CD1c-positive myeloid dendritic cell (primary cell): ENCODE results near the gene CELF4.
"Not testable (repeated sequence)": the region's sequence is repeated elsewhere in the genome, so short reads cannot be mapped to it uniquely, and the experiment has no call there.

ENCODE experiments used
- DNase-seq: peaks from one replicate; pipeline ENCODE4 v3.0.0-alpha.2; 2016; ENCODE audit errors: extremely low spot score

CELF4 gene

DNA sequence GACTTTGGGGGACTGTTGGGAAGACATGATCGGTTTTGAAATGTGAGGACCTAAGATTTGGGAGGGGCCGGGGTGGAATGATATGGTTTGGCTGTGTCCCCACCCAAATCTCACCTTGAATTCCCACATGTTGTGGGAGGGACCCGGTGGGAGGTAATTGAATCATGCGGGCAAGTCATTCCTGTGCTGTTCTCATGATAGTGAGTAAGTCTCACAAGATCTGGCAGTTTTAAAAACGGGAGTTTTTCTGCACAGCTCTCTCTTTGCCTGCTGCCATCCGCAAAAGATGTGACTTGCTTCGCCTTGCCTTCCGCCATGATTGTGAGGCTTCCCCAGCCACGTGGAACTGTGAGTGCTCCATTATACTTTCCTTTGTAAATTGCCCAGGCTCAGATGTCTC, 207.5 kb downstream of the CELF4 start:
- DNase-seq = not testable (repeated sequence)

GRCh38 chr18:37355772-37356171, 209.8 kb downstream of the CELF4 start:
- DNase-seq = no peak

GRCh38 chr18:37351110-37351509, 214.5 kb downstream of the CELF4 start:
- DNase-seq = no peak

DNA sequence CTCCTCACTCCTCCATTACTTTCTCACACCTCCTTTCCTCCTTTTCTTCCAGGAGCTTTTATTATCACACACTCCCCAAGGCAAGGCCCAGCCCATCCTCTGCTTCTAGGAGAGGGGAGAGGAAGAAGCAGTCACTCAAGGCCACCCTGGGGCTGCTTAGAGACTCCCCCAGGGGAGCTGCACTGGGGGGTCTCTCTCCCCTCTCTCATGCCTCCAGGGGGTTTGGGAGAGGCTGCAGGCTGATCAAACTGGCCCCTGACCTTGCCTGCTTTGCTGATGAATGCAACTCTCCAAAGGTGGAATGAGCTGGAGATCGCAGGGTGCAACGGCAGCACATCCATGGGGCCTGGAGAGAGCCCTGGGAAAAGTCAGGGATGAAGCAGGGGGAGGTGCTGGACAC, 216.9 kb downstream of the CELF4 start:
- DNase-seq = no peak

DNA sequence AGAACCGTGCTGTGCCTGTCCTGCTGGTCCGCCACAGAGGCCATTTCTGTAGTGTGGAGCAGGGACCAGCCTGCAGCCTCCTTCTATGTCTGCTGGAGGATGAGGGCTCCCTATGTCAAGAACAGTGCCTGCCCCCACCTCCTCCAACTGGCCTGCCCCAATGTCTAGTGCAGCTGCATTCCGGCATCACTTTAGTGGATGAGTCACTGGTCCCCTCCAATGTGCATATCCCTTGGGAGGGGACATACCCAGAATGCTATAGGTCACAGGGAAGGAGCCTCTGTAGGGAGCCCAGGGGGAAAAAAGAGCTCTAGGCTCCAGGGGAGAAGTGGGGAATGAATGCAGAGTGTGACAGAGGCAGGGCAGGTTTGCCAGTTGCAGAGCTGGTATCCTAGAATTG, 219.6 kb downstream of the CELF4 start:
- no peak for DNase-seq

DNA sequence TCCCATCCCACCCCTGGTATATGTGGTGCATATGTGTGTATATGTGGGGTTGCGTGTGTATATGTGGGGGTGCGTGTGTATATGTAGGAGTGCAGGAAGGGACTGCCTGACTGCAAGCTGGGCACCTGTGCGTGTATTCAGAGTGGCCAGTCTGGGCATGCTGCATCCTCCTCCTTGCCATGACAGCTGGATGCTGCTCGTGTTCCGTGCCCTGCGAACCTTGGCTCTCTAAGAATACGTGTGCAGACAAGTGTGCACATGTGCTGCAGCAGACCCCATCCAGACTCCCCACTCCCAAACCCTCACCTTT, 222.1 kb downstream of the CELF4 start:
- no peak for DNase-seq

DNA sequence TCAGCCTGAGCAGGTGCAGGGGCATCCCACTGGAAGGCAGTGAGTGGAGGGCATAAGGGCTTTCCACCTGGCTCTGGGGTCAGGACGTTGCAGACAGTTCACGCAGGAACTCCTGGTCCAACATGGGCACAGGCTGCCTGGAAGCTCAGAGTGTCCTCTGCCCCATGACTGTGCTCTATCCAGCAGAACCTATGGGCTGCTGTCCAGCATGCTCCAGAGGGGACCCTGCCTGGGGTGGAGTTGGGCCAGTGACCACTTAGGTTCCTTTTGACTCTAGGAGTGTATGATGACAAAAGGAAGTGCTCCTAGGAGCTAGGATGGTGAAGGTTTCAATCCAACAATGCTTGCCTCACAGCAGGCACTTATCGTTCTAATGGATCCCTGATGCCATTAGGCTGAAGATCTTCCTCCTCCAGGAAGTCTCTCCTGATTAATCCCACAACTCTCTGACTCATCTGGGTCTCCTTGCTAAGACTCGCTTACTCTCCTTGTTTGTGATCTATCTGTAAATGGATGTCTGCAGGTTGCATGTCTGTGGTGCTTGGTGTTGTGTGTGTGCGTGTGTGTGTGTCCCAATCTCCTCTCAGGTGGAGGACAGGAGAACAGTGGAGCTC, 224.0 kb downstream of the CELF4 start:
- no peak for DNase-seq

DNA sequence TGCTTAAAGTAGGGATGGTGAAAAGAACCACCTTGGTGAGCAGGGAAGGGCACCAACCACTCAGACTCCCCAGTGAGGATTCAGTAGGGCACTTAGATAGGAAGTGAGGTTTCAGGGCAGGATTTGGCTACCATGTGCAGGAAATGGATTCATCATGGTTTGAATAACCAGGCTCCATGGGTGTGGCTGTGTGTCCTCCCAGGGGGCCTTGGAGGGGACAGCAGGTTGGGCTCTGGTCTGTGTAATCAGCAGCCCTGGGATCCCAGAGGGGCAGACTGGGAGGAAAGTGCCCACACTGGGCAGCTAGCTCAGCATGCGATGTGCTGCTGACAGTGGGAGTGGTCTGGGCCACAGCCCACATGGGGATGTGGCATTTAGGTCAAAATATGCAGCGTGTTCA, 224.6 kb downstream of the CELF4 start:
- DNase-seq = no peak

- no peak for DNase-seq
These were observed 225.8 kb downstream of the CELF4 start for GRCh38 chr18:37339701-37340215.

DNA sequence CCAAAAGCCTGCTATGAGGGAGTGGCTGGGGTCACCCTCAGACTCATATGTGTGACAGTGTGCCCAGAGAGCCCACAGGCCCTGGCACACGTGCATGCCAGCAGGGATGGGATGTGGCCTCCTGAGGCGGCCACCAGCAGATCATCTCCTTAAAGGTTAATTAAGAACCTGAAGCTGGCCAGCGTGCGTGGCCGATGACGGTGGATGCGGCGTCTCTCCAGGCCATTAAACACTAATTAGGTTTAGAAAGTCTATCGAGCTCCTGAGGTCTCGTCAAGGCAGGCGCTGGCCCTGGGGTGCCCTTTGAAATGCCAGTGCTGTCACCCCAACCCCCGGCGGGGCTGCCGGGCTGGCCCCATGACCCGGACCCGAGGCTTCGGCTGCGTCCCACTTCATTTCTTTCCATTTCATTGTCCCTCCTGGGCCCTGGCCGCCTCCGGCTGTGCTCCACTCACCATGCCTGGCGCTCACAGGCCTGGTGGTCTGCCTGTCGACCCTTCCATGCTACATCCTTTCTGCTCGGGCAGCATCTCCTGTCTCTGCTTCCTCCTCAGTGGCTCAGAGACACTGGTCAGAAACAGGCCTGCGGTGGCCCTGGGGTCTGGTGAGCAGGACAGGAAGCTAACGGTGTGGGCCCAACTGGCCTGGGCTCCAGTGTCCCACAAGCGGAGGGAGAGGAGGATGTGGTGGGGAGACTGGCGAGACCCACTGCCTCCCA, 228.9 kb downstream of the CELF4 start:
- DNase-seq = no peak

GRCh38 chr18:37335409-37335736, 230.2 kb downstream of the CELF4 start:
- no peak for DNase-seq

DNA sequence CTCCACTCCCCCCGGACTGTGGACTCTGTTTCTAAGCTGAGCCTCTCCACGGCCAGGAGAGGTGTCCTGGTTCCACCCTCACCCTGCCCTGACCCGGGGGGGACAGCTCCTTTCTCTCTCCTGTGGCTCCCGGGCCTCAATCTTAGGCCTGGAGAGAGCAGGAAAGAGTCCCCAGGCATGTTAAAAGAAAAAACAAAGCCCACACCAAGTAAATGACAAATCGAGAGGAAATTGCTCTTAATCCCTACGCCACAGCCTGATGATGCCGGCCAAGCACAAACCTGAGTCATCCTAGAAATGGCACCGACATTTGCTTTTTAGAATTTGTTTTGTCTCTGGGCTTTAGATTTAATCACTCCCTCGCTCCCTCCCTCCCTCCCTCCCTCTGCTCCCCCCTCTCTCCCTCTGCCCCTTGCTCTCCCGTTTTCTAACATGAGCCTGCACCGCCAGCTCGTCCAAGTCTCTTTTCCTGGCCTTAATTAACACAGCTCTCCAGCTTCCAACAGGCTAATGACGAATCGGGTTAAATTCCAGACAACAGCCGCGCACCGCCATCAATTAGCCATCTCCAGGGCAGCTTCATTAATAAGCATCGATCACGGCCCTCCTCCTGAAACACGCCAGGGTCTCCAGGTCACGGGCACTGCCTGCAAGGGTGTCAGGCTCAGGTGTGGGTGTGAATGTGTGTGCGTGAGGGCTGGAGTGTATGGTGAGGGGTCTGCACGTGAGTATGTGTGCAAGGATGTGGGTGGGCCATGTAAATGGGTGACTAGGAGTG, 230.8 kb downstream of the CELF4 start:
- DNase-seq = no peak

DNA sequence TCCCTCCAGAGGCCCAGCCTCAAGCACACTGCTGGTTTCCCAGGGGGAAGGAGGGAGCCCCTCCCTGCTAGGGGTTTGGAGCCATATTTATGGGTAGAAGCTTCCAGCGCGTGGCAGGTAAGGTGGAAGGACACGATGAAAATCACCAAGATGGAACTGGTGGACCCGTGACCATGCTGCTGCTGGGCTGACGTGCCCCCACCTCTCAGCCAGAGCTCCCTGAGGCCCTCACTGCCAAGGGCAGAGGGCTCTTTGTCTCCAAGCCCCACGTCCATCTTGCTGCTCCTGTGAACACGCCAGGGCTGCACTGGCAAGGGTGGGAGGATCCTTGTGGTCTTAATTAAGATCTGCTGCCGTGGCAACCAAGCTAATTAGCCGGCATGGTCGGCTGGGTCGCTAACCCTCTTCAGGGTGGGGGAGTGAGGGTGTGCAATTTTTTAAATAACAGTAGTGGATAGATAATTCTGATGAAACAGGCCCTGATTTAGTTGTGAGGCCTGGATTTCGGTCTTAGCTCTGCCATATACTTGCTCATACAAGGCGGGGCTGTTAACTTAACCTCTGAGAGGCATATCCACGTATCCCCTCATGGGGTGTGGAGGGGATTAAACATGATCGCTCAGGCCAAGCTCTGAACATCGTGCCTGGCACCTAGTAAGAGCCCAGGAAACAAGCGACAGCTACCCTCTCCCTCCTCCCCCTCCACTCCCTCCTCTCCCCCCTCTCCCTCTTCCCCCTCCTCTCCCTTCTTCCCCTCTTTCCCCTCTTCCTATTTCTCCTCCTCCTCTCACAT, 232.8 kb downstream of the CELF4 start:
- no peak for DNase-seq

DNA sequence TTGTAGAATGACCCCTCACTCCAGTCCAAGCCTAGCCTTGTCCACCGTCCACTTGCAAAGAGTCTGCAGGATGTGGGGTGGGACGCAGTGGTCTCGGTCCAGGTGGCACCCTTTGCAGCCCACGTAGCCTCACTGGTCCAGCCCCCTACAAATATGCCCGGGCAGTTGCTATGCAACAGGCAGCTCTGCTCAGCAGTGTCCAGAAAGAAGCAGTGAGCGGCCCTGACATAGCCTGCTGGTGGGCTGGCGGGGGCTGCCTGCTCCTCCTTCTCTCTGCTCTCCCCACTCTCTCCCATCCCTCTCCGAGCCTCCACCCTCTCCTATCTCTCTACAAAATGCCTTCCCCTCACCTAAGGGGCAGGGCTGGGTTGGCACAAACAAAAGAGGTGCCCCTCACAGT, 233.4 kb downstream of the CELF4 start:
- DNase-seq = no peak

DNA sequence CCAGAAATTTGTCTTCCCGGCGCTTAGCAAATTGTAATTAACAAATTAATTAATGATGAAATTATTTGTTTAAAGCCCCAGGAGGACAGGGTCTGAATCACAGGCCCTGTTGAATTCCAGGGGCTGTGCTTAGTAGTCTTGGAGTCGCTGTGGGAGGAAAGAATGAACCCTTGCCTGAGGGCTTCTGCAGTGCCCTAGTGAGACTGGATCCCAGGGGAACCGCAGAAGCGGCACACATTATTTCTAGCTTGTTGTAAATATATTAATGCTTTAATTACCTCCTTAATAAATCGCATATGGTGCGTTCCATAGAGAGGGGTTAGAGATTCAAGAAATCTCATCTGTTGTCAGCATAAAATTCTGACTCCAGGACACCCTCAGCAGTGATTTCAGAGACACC, 235.4 kb downstream of the CELF4 start:
- no peak for DNase-seq

DNA sequence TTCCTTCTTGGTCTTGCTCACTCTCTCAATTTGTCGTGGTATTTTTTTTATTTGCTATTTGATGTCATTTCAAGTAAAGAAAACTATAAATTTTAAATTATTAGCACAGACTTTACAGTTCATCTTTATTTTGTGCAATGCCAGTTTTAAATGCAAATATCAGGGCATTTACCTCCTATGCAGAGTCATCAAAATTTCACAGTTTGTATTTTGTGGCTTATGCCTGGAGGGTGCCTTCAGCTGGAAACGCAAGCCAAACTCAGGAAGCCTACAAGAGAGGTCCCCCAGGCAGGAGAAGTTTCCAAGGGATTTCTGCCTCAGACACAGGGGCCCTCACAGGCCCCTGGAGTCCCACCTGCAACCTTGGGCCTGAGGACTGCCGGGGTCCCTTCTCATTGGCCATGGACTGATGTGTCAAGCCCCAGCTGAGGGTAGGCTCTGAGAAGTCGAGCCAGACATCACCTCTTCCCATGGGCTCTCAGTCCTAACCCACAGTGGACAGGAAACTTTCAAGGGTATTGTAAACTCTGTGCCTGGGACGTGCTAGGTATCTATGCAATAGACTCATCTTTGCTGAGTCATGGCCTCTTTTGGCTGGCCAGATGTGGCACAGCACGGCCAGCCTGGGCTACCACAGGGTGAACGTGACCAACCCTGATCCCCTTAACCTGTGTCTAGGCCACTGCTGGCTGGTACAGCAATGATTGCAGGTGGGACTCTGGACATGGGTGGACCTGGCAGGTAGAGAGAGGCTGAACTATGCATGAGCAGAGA, 236.5 kb downstream of the CELF4 start:
- no peak for DNase-seq

DNA sequence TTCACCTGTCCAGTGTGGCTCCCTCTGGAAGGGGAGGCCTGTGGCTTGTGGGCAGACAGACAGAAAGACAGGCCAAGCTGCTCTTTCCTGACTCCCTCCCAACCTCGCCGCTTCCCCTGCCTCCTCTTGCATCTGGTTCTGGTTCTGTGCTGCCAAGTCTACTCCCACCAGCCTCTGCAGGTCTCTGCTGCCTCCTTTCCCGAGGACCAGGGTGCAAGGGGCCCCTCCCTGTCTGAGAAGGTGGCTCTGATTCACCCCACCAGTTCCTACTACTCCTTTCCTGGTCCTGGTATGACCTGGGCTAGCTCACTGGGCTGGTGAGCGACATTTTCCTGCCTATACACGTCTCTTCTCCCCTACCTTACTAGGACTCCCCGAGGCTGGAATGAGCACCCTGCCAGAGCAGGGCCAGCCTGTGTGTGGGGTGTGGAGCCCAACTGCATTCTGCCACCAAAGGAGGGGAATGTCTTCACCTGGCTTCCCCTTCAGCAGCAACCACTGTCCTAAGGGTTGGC, 238.5 kb downstream of the CELF4 start:
- DNase-seq = no peak

- DNase-seq = peak; percentile 3
These were observed 243.0 kb downstream of the CELF4 start for GRCh38 chr18:37322492-37323035.

DNA sequence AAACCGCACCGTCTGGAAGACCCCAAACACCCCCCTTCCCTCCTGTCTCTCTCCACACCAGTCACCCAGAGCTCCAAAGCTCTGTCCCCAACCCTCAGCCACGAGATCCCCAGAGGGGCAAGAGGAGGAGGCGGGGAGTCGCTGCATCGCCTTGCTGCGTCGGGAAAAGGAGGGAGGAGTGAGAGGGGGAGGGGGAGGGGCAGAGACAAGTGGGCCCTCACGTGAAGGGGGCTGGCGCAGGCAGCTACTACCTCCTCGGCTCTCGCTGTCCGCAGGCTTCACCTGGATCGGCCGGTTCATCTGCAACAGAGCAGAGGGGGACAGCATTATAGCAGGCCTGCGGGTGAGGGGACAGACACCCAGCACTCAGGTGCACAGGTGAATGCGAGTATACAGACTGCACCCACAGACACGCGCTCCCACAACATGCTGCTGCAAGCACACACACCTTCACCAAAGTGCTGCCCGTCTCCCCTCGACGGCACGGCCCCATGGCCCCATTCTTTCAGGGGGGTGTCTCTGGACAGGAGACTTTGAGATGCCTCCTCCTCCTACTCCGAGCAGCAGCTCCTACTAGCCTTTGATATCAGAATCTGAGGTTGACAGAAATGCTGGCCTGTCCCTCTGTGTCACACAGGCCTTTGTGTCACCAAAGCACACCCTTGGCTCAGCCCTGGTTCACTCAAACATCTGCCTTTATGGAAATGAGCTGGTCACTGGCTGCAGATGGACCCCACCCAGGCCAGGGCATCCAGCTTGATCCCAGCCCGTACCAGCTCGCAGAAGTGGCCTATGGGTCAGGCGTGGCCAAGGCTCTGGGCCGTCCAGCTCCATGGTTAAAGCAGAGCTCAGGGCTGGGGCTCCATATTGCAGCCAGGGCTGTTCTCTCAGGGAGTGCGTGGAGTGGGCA, 243.8 kb downstream of the CELF4 start:
- no peak for DNase-seq

- no peak for DNase-seq
These were observed 245.3 kb downstream of the CELF4 start for GRCh38 chr18:37320317-37320716.
